Spleen (tissue), 13 donors: ENCODE data around the gene SLC18A3. TPM values are rescaled to one million over a fixed set of nuclear protein-coding genes. Genes with fewer than 3 reads are reported as not detected.

Source experiments
- DNase-seq: peaks from one replicate; pipeline ENCODE4 v3.0.0-alpha.2; 2020
- H3K27ac ChIP-seq, 8 donors: fragments of 200-600 bp; sonication (generic) in 7 of 8; 1 replicate in 4 of 8; 2 replicates in 4 of 8; pipeline versions ENCODE4 v1.5.0 to v1.8.0; 2016 to 2021; ENCODE audit warnings: inconsistent platforms in 4 of 8, mild to moderate bottlenecking in 4 of 8, moderate library complexity in 1 of 8
- H3K27me3 ChIP-seq, 7 donors: fragments of 200-600 bp; sonication (generic) in 6 of 7; replicated peaks in 1 of 7; 1 replicate in 4 of 7; 2 replicates in 3 of 7; pipeline versions ENCODE4 v1.5.0 to v1.8.0; 2016 to 2021; ENCODE audit warnings: inconsistent platforms in 3 of 7, mild to moderate bottlenecking in 1 of 7
- H3K36me3 ChIP-seq, 6 donors: fragments of 200-600 bp; sonication (generic) in 5 of 6; 1 replicate in 4 of 6; 2 replicates in 2 of 6; pipeline versions ENCODE4 v1.5.0 to v1.8.0; 2016 to 2021; ENCODE audit warnings: inconsistent platforms in 2 of 6
- H3K4me1 ChIP-seq, 6 donors: fragments of 200-600 bp; sonication (generic) in 5 of 6; 1 replicate in 3 of 6; 2 replicates in 3 of 6; pipeline versions ENCODE4 v1.5.0 to v1.8.0; 2016 to 2021; ENCODE audit warnings: inconsistent platforms in 3 of 6
- H3K4me3 ChIP-seq, 8 donors: fragments of 200-600 bp; sonication (generic) in 7 of 8; 1 replicate in 4 of 8; 2 replicates in 4 of 8; pipeline versions ENCODE4 v1.5.0 to v1.8.0; 2016 to 2021; ENCODE audit warnings: inconsistent platforms in 4 of 8, mild to moderate bottlenecking in 4 of 8, moderate library complexity in 2 of 8
- H3K9me3 ChIP-seq, 8 donors: fragments of 200-600 bp; sonication (generic) in 7 of 8; 1 replicate in 4 of 8; 2 replicates in 4 of 8; pipeline versions ENCODE4 v1.5.0 to v1.8.0; 2016 to 2021; ENCODE audit warnings: inconsistent platforms in 4 of 8
- CTCF ChIP-seq, 11 experiments: fragments of 200-600 bp in 7 of 11; fragments of 450-650 bp in 4 of 11; sonication (generic) in 4 of 11; IDR thresholded peaks in 8 of 11; conservative IDR thresholded peaks in 3 of 11; 1 replicate in 7 of 11; 2 replicates in 4 of 11; pipeline versions ENCODE4 v1.4.0 to v1.8.0; 2016 to 2021; ENCODE audit warnings: antibody characterized with exemption in 11 of 11, inconsistent platforms in 4 of 11, mild to moderate bottlenecking in 1 of 11
- POLR2A ChIP-seq, 3 donors: fragments of 450-650 bp; IDR thresholded peaks; one replicate each; pipeline ENCODE4 v1.5.1; 2017; ENCODE audit warnings: antibody characterized with exemption in 3 of 3, mild to moderate bottlenecking in 1 of 3
- POLR2AphosphoS5 ChIP-seq, 3 donors: sonication (generic); formaldehyde crosslinking; IDR thresholded peaks; one replicate each; pipeline ENCODE4 v1.5.1; 2017; ENCODE audit warnings: antibody characterized with exemption in 3 of 3
- WGBS, 5 donors: extraction: QIAGEN DNeasy Blood & Tissue Kit in 3 of 5; methylation state at CpG; one replicate each; pipeline versions ENCODE4 v1.1.5 to v1.1.7; 2013 to 2018; 5-methylcytosine and 5-hydroxymethylcytosine counted together
- intact Hi-C: fragments of 100-400 bp; cut with DNase I; formaldehyde crosslinking; loops from one replicate; pipeline ENCODE4 v1.15.0; 2023; ENCODE audit warnings: low total_unique reads
- long read RNA-seq, 2 donors: transcript quantifications; one replicate each; lab custom pipeline, GENCODE V29; 2026
- polyA plus RNA-seq, 3 donors: library from polyadenylated mRNA; stranded (reverse); fragments of 200-250 nt; gene quantifications; one replicate each; pipeline ENCODE4 v1.2.1, GENCODE V29; 2013
- total RNA-seq, 7 donors: library from RNA; depleted of rRNA in 3 of 7; stranded (reverse); fragments of >200 nt in 3 of 7; fragmentation: NEBNext Ultra II Directional in 4 of 7; extraction: Animal tissue kit (Norgen Biotek cat#: 25700) in 4 of 7; gene quantifications; one replicate each; pipeline versions ENCODE4 v1.1.0 to v1.2.1, GENCODE V29; 2016 to 2021
- donor health status: healthy with polysubstance abuse.
- donor health status: DM: no; HTN: no; CAD: no; lungs with moderate emphysema.
- donor health status: DM: no; HTN: no; CAD: no.
- donor health status: Bipolar disorder and iron deficiency.
- donor health status: healthy.
- donor health status: DM: no; HTN: no; CAD: no.
- donor health status: DM: yes; HTN: yes; CAD: no.

Gene SLC18A3
- total RNA-seq (not detected), polyA plus RNA-seq (not detected)
- long read RNA-seq, donor 1: 0 reads
- long read RNA-seq, donor 2: 0 reads

GRCh38 chr10:49610114-49610457 lies at the start of gene SLC18A3:
TSS of gene SLC18A3 (plus strand) at chr10:49610310. CDS start at chr10:49610741, 431 bp downstream.
- no peak for TF ChIP-seq POLR2AphosphoS5 (IDR thresholded peaks at IDR 0.05)
- no peak for TF ChIP-seq CTCF (IDR thresholded peaks at IDR 0.05 in 8 of 11, conservative IDR thresholded peaks at IDR 0.05 in 3 of 11)
- no peak for TF ChIP-seq POLR2A (IDR thresholded peaks at IDR 0.05)
- Histone ChIP-seq H3K27me3 (peaks cover 2 to 98% (median 80%) of the 10 kb centered on the region in 7 donors), H3K9me3 (peaks cover 0 to 18% (median 0%) of the 10 kb centered on the region in 8 donors), H3K27ac (no peak within 1 kb of the TSS), H3K4me3 (peak within 1 kb of the TSS in 5 of 8 donors; percentile 0 to 24 (median 7)), H3K4me1 (peaks cover 0 to 48% (median 23%) of the 10 kb centered on the region in 6 donors), H3K36me3 (no peaks in the 10 kb centered on the region)
- intact Hi-C loops: no loop called here
- DNase-seq: no peak
- 0 to 6% (median 3%) methylated on average over 1 to 43 of the region's 43 CpGs for WGBS, 5 donors

GRCh38 chr10:49560526-49560925 lies 49.6 kb upstream of the SLC18A3 start:
- DNase-seq: no peak
- TF ChIP-seq POLR2A (IDR thresholded peaks at IDR 0.05) (no peak), CTCF (IDR thresholded peaks at IDR 0.05 in 8 of 11, conservative IDR thresholded peaks at IDR 0.05 in 3 of 11) (no peak), POLR2AphosphoS5 (IDR thresholded peaks at IDR 0.05) (no peak)
- H3K9me3 ChIP-seq: peaks cover 0 to 10% (median 5%) of the 10 kb centered on the region in 8 donors
- H3K4me3 ChIP-seq: no peak overlapping the region
- 48 to 61% (median 54%) methylated on average over 2 of the region's 2 CpGs for WGBS, 5 donors
- intact Hi-C loops: no loop called here
- H3K27ac ChIP-seq: no peak overlapping the region
- no peaks in the 10 kb centered on the region for H3K36me3 ChIP-seq
- H3K27me3 ChIP-seq: peaks cover 0 to 46% (median 0%) of the 10 kb centered on the region in 7 donors
- H3K4me1 ChIP-seq: no peaks in the 10 kb centered on the region

- Histone ChIP-seq H3K4me1 (no peaks in the 10 kb centered on the region), H3K9me3 (peaks cover 0 to 8% (median 0%) of the 10 kb centered on the region in 8 donors), H3K36me3 (no peaks in the 10 kb centered on the region), H3K27ac (no peak overlapping the region), H3K27me3 (peaks cover 0 to 41% (median 0%) of the 10 kb centered on the region in 7 donors), H3K4me3 (no peak overlapping the region)
- TF ChIP-seq CTCF (IDR thresholded peaks at IDR 0.05 in 8 of 11, conservative IDR thresholded peaks at IDR 0.05 in 3 of 11) (no peak), POLR2AphosphoS5 (IDR thresholded peaks at IDR 0.05) (no peak), POLR2A (IDR thresholded peaks at IDR 0.05) (no peak)
- no peak for DNase-seq
- WGBS, 5 donors: 57 to 82% (median 68%) methylated on average over 1 of the region's 1 CpG
- intact Hi-C loops: no loop called here
Observed at GRCh38 chr10:49562893-49563292, 47.2 kb upstream of the SLC18A3 start.

- Histone ChIP-seq H3K9me3 (peaks cover 0 to 9% (median 0%) of the 10 kb centered on the region in 8 donors), H3K4me1 (no peaks in the 10 kb centered on the region), H3K27ac (no peak overlapping the region), H3K4me3 (no peak overlapping the region), H3K27me3 (peaks cover 0 to 35% (median 0%) of the 10 kb centered on the region in 7 donors), H3K36me3 (no peaks in the 10 kb centered on the region)
- TF ChIP-seq POLR2AphosphoS5 (IDR thresholded peaks at IDR 0.05): no peak
- no peak for TF ChIP-seq CTCF (IDR thresholded peaks at IDR 0.05 in 8 of 11, conservative IDR thresholded peaks at IDR 0.05 in 3 of 11)
- no peak for TF ChIP-seq POLR2A (IDR thresholded peaks at IDR 0.05)
- WGBS, 5 donors: 71 to 89% (median 85%) methylated on average over 4 of the region's 4 CpGs
- no peak for DNase-seq
- intact Hi-C loops: no loop called here
Observed at GRCh38 chr10:49564461-49565009, 45.6 kb upstream of the SLC18A3 start.
